ENCODE results near the gene MUCL3. TPM values are rescaled to one million over a fixed set of nuclear protein-coding genes. Genes with fewer than 3 reads are reported as not detected.

Gene MUCL3
- total and polyA plus RNA-seq, 10 of the 15 experiments (the other 5 are each of a cell fraction or from before 2014, with no cell fraction given): 0.03 to 1.4 (median 0.61) TPM

DNA sequence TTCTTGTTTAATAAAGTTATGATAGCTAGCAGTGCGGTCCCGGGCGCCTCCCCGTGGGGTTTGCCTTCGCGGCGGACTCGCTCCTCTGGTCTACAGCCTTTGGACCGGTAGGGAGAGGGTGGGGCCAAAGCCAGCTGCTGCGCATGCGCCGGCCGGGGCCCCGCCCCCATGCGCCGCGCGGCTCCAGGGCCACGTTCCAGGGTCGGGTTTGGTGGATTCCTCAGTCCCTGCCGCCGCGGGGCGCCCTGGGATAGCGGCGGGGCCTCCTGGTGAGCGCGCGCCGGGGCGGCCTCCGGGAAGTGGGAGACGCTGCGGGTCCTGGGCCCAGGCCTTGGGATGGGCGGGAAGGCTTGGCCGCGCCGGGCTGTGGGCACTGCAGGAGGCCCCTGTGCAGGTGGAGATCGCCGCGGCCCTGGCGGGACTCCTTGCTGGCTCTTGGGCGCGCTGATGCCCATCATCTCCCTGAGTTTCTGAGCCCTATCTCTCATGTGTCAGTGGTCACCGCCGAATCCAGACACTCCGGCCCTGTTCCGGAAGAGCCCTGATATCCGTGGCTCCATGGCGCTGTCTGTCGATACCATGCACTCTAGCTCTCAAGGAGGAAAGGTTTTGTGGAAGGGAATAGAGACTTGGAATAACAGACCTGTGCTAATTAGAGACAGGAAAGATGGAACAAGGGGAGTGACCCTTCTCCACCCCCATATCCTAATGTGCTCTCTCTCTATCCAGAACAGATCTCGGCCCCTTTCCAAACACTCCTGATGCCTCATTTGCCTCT lies 26.5 kb upstream of the MUCL3 start, which contains the start of gene VARS2 (continued):
- TF ChIP-seq EGR1 (IDR thresholded peaks at IDR 0.05; ENCODE audit: borderline replicate concordance in 1 of 2, low read depth in 2 of 2, low read length in 2 of 2): peak in 1 of 2 experiments; percentile 50; a peak in 1 of 3 replicates
- TF ChIP-seq YBX1 (IDR thresholded peaks at IDR 0.05): no peak
- TF ChIP-seq POLR2A (IDR thresholded peaks at IDR 0.05; ENCODE audit: low read depth, low read length): peak; percentile 87
- TF ChIP-seq, protein P1, sequence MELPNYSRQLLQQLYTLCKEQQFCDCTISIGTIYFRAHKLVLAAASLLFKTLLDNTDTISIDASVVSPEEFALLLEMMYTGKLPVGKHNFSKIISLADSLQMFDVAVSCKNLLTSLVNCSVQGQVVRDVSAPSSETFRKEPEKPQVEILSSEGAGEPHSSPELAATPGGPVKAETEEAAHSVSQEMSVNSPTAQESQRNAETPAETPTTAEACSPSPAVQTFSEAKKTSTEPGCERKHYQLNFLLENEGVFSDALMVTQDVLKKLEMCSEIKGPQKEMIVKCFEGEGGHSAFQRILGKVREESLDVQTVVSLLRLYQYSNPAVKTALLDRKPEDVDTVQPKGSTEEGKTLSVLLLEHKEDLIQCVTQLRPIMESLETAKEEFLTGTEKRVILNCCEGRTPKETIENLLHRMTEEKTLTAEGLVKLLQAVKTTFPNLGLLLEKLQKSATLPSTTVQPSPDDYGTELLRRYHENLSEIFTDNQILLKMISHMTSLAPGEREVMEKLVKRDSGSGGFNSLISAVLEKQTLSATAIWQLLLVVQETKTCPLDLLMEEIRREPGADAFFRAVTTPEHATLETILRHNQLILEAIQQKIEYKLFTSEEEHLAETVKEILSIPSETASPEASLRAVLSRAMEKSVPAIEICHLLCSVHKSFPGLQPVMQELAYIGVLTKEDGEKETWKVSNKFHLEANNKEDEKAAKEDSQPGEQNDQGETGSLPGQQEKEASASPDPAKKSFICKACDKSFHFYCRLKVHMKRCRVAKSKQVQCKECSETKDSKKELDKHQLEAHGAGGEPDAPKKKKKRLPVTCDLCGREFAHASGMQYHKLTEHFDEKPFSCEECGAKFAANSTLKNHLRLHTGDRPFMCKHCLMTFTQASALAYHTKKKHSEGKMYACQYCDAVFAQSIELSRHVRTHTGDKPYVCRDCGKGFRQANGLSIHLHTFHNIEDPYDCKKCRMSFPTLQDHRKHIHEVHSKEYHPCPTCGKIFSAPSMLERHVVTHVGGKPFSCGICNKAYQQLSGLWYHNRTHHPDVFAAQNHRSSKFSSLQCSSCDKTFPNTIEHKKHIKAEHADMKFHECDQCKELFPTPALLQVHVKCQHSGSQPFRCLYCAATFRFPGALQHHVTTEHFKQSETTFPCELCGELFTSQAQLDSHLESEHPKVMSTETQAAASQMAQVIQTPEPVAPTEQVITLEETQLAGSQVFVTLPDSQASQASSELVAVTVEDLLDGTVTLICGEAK (IDR thresholded peaks at IDR 0.05; ENCODE audit: borderline replicate concordance): peak; percentile 78
- no peak for TF ChIP-seq STAT3 (IDR thresholded peaks at IDR 0.05; ENCODE audit: low read depth, low read length)
- no peak for TF ChIP-seq MEF2B (IDR thresholded peaks at IDR 0.05; ENCODE audit: partially characterized antibody, poor library complexity, severe bottlenecking)
- TF ChIP-seq JUNB (IDR thresholded peaks at IDR 0.05): no peak
- TF ChIP-seq SPI1 (IDR thresholded peaks at IDR 0.05; ENCODE audit: borderline replicate concordance, insufficient read depth, low read depth, low read length): no peak
- TF ChIP-seq MEF2A (IDR thresholded peaks at IDR 0.05; ENCODE audit: insufficient read depth, low read depth, low read length): no peak
- TF ChIP-seq ZZZ3 (IDR thresholded peaks at IDR 0.05; ENCODE audit: control insufficient read depth, insufficient read length, low read depth): no peak
- 0 out of 2 replicates have a peak, but pooled peaks have one; percentile 50 for TF ChIP-seq CHD1 (IDR thresholded peaks at IDR 0.05; ENCODE audit: low read depth, low read length)
- TF ChIP-seq POLR2AphosphoS5 (IDR thresholded peaks at IDR 0.05; ENCODE audit: low read length): peak; percentile 63; the same call in 1 of the 2 replicates
- TF ChIP-seq, protein P2, sequence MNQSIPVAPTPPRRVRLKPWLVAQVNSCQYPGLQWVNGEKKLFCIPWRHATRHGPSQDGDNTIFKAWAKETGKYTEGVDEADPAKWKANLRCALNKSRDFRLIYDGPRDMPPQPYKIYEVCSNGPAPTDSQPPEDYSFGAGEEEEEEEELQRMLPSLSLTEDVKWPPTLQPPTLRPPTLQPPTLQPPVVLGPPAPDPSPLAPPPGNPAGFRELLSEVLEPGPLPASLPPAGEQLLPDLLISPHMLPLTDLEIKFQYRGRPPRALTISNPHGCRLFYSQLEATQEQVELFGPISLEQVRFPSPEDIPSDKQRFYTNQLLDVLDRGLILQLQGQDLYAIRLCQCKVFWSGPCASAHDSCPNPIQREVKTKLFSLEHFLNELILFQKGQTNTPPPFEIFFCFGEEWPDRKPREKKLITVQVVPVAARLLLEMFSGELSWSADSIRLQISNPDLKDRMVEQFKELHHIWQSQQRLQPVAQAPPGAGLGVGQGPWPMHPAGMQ (IDR thresholded peaks at IDR 0.05; ENCODE audit: borderline replicate concordance): no peak
- peak; percentile 84 for TF ChIP-seq RB1 (IDR thresholded peaks at IDR 0.05; ENCODE audit: borderline replicate concordance)
- no peak for TF ChIP-seq HDAC2 (IDR thresholded peaks at IDR 0.05)
- no peak for TF ChIP-seq ZBED1 (IDR thresholded peaks at IDR 0.05; ENCODE audit: borderline replicate concordance)
- peak; percentile 56; the same call in 1 of the 2 replicates for TF ChIP-seq TAF1 (IDR thresholded peaks at IDR 0.05; ENCODE audit: borderline replicate concordance, low read depth, low read length)
- no peak for TF ChIP-seq SIX5 (IDR thresholded peaks at IDR 0.05; ENCODE audit: low read depth, low read length, severe bottlenecking)
- no peak for TF ChIP-seq NFYA (IDR thresholded peaks at IDR 0.05; ENCODE audit: borderline replicate concordance, low read depth, low read length)
- no peak for TF ChIP-seq STAT1 (conservative IDR thresholded peaks at IDR 0.05)
- no peak for TF ChIP-seq CHD2 (IDR thresholded peaks at IDR 0.05; ENCODE audit: borderline replicate concordance, low read depth, low read length)
- TF ChIP-seq SREBF1 (IDR thresholded peaks at IDR 0.05; ENCODE audit: low read length): no peak
- TF ChIP-seq TCF3 (IDR thresholded peaks at IDR 0.05; ENCODE audit: borderline replicate concordance, insufficient read depth, low read depth, low read length): 0 out of 2 replicates have a peak, but pooled peaks have one; percentile 33
- TF ChIP-seq ASH2L (IDR thresholded peaks at IDR 0.05; ENCODE audit: borderline replicate concordance, low read depth): no peak
- TF ChIP-seq NFXL1 (IDR thresholded peaks at IDR 0.05; ENCODE audit: borderline replicate concordance): no peak
- TF ChIP-seq PAX8 (IDR thresholded peaks at IDR 0.05): no peak
- no peak for TF ChIP-seq ZSCAN29 (IDR thresholded peaks at IDR 0.05)
